HEK293 (cell line): Measurements from ENCODE around the gene PCDHA12.

ENCODE experiments used
- EGR2 ChIP-seq: fragments of 450-650 bp; formaldehyde crosslinking; IDR thresholded peaks from 2 replicates; pipeline ENCODE4 v1.5.1; 2016; ENCODE audit warnings: low read depth, missing biosample characterization, missing genetic modification characterization
- GLI4 ChIP-seq: fragments of 450-650 bp; formaldehyde crosslinking; IDR thresholded peaks from 2 replicates; pipeline ENCODE4 v1.5.1; 2016; ENCODE audit warnings: missing biosample characterization, missing genetic modification characterization
- IKZF3 ChIP-seq: fragments of 450-650 bp; IDR thresholded peaks from 2 replicates; pipeline ENCODE4 v1.5.0; 2018; ENCODE audit warnings: missing biosample characterization, mild to moderate bottlenecking, missing genetic modification characterization, moderate library complexity
- KLF16 ChIP-seq: fragments of 450-650 bp; formaldehyde crosslinking; IDR thresholded peaks from 2 replicates; pipeline ENCODE4 v1.5.1; 2017; ENCODE audit warnings: missing biosample characterization, missing genetic modification characterization
- KLF17 ChIP-seq: fragments of 450-650 bp; formaldehyde crosslinking; IDR thresholded peaks from 2 replicates; pipeline ENCODE4 v1.5.1; 2016; ENCODE audit warnings: missing biosample characterization, missing genetic modification characterization
- MYNN ChIP-seq: fragments of 450-650 bp; formaldehyde crosslinking; IDR thresholded peaks from 2 replicates; pipeline ENCODE4 v1.5.1; 2016; ENCODE audit warnings: missing biosample characterization, missing genetic modification characterization, borderline replicate concordance
- PBX3 ChIP-seq: sonication (generic); formaldehyde crosslinking; IDR thresholded peaks from 2 replicates; pipeline ENCODE4 v1.8.1; 2022; ENCODE audit warnings: mild to moderate bottlenecking, moderate library complexity, missing genetic modification reagents
- SCRT1 ChIP-seq: fragments of 450-650 bp; formaldehyde crosslinking; IDR thresholded peaks from 2 replicates; pipeline ENCODE4 v1.5.1; 2016; ENCODE audit warnings: missing biosample characterization, missing genetic modification characterization, borderline replicate concordance
- ZBTB10 ChIP-seq: fragments of 450-650 bp; formaldehyde crosslinking; IDR thresholded peaks from 2 replicates; pipeline ENCODE4 v1.5.1; 2016; ENCODE audit warnings: missing biosample characterization, missing genetic modification characterization
- ZBTB26 ChIP-seq: fragments of 450-650 bp; formaldehyde crosslinking; optimal IDR thresholded peaks from 2 replicates; pipeline ENCODE3; 2016; ENCODE audit warnings: missing biosample characterization, mild to moderate bottlenecking, missing genetic modification characterization
- ZEB2 ChIP-seq: fragments of 450-650 bp; formaldehyde crosslinking; IDR thresholded peaks from 2 replicates; pipeline ENCODE4 v1.5.1; 2016; ENCODE audit warnings: missing biosample characterization, missing genetic modification characterization
- ZFHX2 ChIP-seq: fragments of 450-650 bp; formaldehyde crosslinking; conservative IDR thresholded peaks from 2 replicates; pipeline ENCODE4 v1.5.1; 2016; ENCODE audit warnings: missing biosample characterization, missing genetic modification characterization
- ZNF114 ChIP-seq: fragments of 450-650 bp; formaldehyde crosslinking; IDR thresholded peaks from 2 replicates; pipeline ENCODE4 v1.5.0; 2017; ENCODE audit warnings: missing biosample characterization, missing genetic modification characterization
- ZNF155 ChIP-seq: fragments of 450-650 bp; formaldehyde crosslinking; IDR thresholded peaks from 2 replicates; pipeline ENCODE4 v1.5.1; 2016; ENCODE audit warnings: missing biosample characterization, missing genetic modification characterization
- ZNF223 ChIP-seq: fragments of 450-650 bp; formaldehyde crosslinking; IDR thresholded peaks from 2 replicates; pipeline ENCODE4 v1.5.1; 2016; ENCODE audit warnings: missing biosample characterization, missing genetic modification characterization
- ZNF266 ChIP-seq: fragments of 450-650 bp; formaldehyde crosslinking; IDR thresholded peaks from 2 replicates; pipeline ENCODE4 v1.5.1; 2016; ENCODE audit warnings: missing biosample characterization, missing genetic modification characterization, low read depth
- ZNF280C ChIP-seq: fragments of 450-650 bp; formaldehyde crosslinking; IDR thresholded peaks from 2 replicates; pipeline ENCODE4 v1.5.1; 2016; ENCODE audit warnings: missing biosample characterization, missing genetic modification characterization
- ZNF366 ChIP-seq: fragments of 450-650 bp; formaldehyde crosslinking; conservative IDR thresholded peaks from 2 replicates; pipeline ENCODE4 v1.5.1; 2016; ENCODE audit warnings: missing biosample characterization, missing genetic modification characterization
- ZNF404 ChIP-seq: fragments of 450-650 bp; formaldehyde crosslinking; IDR thresholded peaks from 2 replicates; pipeline ENCODE4 v1.5.1; 2017; ENCODE audit warnings: missing biosample characterization, missing genetic modification characterization
- ZNF529 ChIP-seq: fragments of 450-650 bp; formaldehyde crosslinking; IDR thresholded peaks from 2 replicates; pipeline ENCODE4 v1.5.1; 2017; ENCODE audit warnings: missing genetic modification characterization, missing biosample characterization; ENCODE audit not compliant: insufficient replicate concordance
- ZNF549 ChIP-seq: fragments of 450-650 bp; IDR thresholded peaks from 2 replicates; pipeline ENCODE4 v1.5.1; 2018; ENCODE audit warnings: missing biosample characterization, missing genetic modification characterization, mild to moderate bottlenecking, inconsistent platforms, moderate library complexity
- ZNF558 ChIP-seq: fragments of 450-650 bp; formaldehyde crosslinking; IDR thresholded peaks from 2 replicates; pipeline ENCODE4 v1.5.1; 2016; ENCODE audit warnings: missing biosample characterization, missing genetic modification characterization
- ZNF580 ChIP-seq: fragments of 450-650 bp; formaldehyde crosslinking; IDR thresholded peaks from 2 replicates; pipeline ENCODE4 v1.5.1; 2016; ENCODE audit warnings: missing biosample characterization, missing genetic modification characterization
- ZNF654 ChIP-seq: fragments of 450-650 bp; formaldehyde crosslinking; IDR thresholded peaks from 2 replicates; pipeline ENCODE4 v1.5.1; 2016; ENCODE audit warnings: low read depth, missing biosample characterization, missing genetic modification characterization
- ZNF692 ChIP-seq: fragments of 450-650 bp; formaldehyde crosslinking; IDR thresholded peaks from 2 replicates; pipeline ENCODE4 v1.5.1; 2016; ENCODE audit warnings: missing biosample characterization, missing genetic modification characterization
- ZNF747 ChIP-seq: fragments of 450-650 bp; formaldehyde crosslinking; IDR thresholded peaks from 2 replicates; pipeline ENCODE4 v1.5.1; 2016; ENCODE audit warnings: missing biosample characterization, missing genetic modification characterization
- ZSCAN4 ChIP-seq: fragments of 450-650 bp; formaldehyde crosslinking; IDR thresholded peaks from 2 replicates; pipeline ENCODE4 v1.5.1; 2017; ENCODE audit warnings: missing biosample characterization, missing genetic modification characterization

The PCDHA12 gene

GRCh38 chr5:140926443-140927227 lies 51.5 kb downstream of the PCDHA12 start (continued):
- no peak for TF ChIP-seq ZNF280C (tag by site-specific recombination)
- 0 out of 2 replicates have a peak, but pooled peaks have one; percentile 31 for TF ChIP-seq ZEB2 (tag by site-specific recombination)
- TF ChIP-seq ZNF404: no peak
- no peak for TF ChIP-seq ZNF366
- TF ChIP-seq ZNF654 (tag by site-specific recombination): peak; percentile 4; the same call in 1 of the 2 replicates
- TF ChIP-seq ZNF747: no peak
- TF ChIP-seq ZNF558: no peak
- no peak; the same call in 1 of the 2 replicates for TF ChIP-seq ZFHX2 (tag by site-specific recombination)
- TF ChIP-seq EGR2 (tag by site-specific recombination): no peak
- no peak for TF ChIP-seq ZNF155 (tag by site-specific recombination)
- peak; percentile 64; the same call in 1 of the 2 replicates for TF ChIP-seq KLF17 (tag by site-specific recombination)
- 0 out of 2 replicates have a peak, but pooled peaks have one; percentile 7 for TF ChIP-seq ZNF223
- no peak for TF ChIP-seq SCRT1 (tag by site-specific recombination)
- TF ChIP-seq GLI4 (tag by site-specific recombination): no peak
- TF ChIP-seq ZNF266: no peak
- TF ChIP-seq IKZF3: no peak
- TF ChIP-seq ZNF692 (tag by site-specific recombination): peak; percentile 74
- no peak for TF ChIP-seq ZNF549 (tag by site-specific recombination)
- TF ChIP-seq MYNN: no peak
- no peak for TF ChIP-seq ZNF580 (tag by site-specific recombination)
- peak; percentile 18; the same call in 1 of the 2 replicates for TF ChIP-seq PBX3 (CRISPR knock-in tag)
- TF ChIP-seq KLF16 (tag by site-specific recombination): no peak
- TF ChIP-seq ZBTB26 (tag by site-specific recombination): peak; percentile 73
- no peak for TF ChIP-seq ZNF529 (tag by site-specific recombination)
- TF ChIP-seq ZNF114: no peak
- peak; percentile 70; the same call in 1 of the 2 replicates for TF ChIP-seq ZBTB10 (tag by site-specific recombination)
- no peak for TF ChIP-seq ZSCAN4 (tag by site-specific recombination)
